HEK293 (cell line): Measurements from ENCODE around the gene SHISA9.

Experiments used
- CTCF ChIA-PET: fragments of 350-600 bp; formaldehyde crosslinking; extraction: SDS; loops from one replicate; lab custom pipeline; 2021; ENCODE audit warnings: antibody characterized with exemption; lab: Yijun Ruan, JAX
- POLR2A ChIA-PET: fragments of 300-600 bp; formaldehyde crosslinking; extraction: SDS; loops from one replicate; lab custom pipeline; 2020; ENCODE audit warnings: antibody characterized with exemption, inconsistent platforms; lab: Yijun Ruan, JAX
- H3K27ac ChIP-seq: fragments of 200-500 bp; sonication (Bioruptor generic); 2 replicates; pipeline ENCODE4 v1.5.1; 2014; ENCODE audit warnings: low read depth, low read length, control low read depth, inconsistent platforms; ENCODE audit errors: extremely low read depth
- H3K36me3 ChIP-seq, 2 experiments: fragments of 200-500 bp in 1 of 2; sonication (Bioruptor generic) in 1 of 2; 1 replicate in 1 of 2; 2 replicates in 1 of 2; pipeline ENCODE4 v1.5.1; 2014 to 2017; ENCODE audit warnings: inconsistent platforms in 2 of 2, low read length in 2 of 2; ENCODE audit not compliant: control insufficient read depth in 2 of 2, insufficient read depth in 1 of 2
- H3K4me1 ChIP-seq: fragments of 200-500 bp; sonication (Bioruptor generic); 2 replicates; pipeline ENCODE4 v1.5.1; 2014; ENCODE audit warnings: mild to moderate bottlenecking, low read length, inconsistent platforms; ENCODE audit not compliant: control insufficient read depth, insufficient read depth
- H3K4me3 ChIP-seq: 2 replicates; pipeline ENCODE4 v1.5.1; 2011; ENCODE audit warnings: low read depth, mild to moderate bottlenecking, control low read depth, low read length, moderate library complexity
- H3K9me3 ChIP-seq: fragments of 200-500 bp; sonication (Bioruptor generic); 2 replicates; pipeline ENCODE4 v1.5.1; 2014; ENCODE audit warnings: low read depth, low read length, inconsistent platforms; ENCODE audit not compliant: control insufficient read depth, insufficient read depth
- BCL6B ChIP-seq: fragments of 450-650 bp; formaldehyde crosslinking; IDR thresholded peaks from 2 replicates; pipeline ENCODE4 v1.5.1; 2017; ENCODE audit warnings: missing biosample characterization, missing genetic modification characterization
- EGR2 ChIP-seq: fragments of 450-650 bp; formaldehyde crosslinking; IDR thresholded peaks from 2 replicates; pipeline ENCODE4 v1.5.1; 2016; ENCODE audit warnings: low read depth, missing biosample characterization, missing genetic modification characterization
- ELK4 ChIP-seq: IDR thresholded peaks from 2 replicates; pipeline ENCODE4 v1.6.1; 2011; ENCODE audit warnings: mild to moderate bottlenecking, low read depth, low read length, borderline replicate concordance
- FEZF1 ChIP-seq: fragments of 450-650 bp; formaldehyde crosslinking; IDR thresholded peaks from 2 replicates; pipeline ENCODE4 v1.5.1; 2016; ENCODE audit warnings: missing biosample characterization, missing genetic modification characterization
- GFI1B ChIP-seq: fragments of 450-650 bp; formaldehyde crosslinking; IDR thresholded peaks from 2 replicates; pipeline ENCODE4 v1.5.1; 2016; ENCODE audit warnings: missing biosample characterization, missing genetic modification characterization
- GLIS1 ChIP-seq: fragments of 450-650 bp; formaldehyde crosslinking; IDR thresholded peaks from 2 replicates; pipeline ENCODE4 v1.5.1; 2016; ENCODE audit warnings: missing biosample characterization, missing genetic modification characterization
- MYNN ChIP-seq: fragments of 450-650 bp; formaldehyde crosslinking; IDR thresholded peaks from 2 replicates; pipeline ENCODE4 v1.5.1; 2016; ENCODE audit warnings: missing biosample characterization, missing genetic modification characterization, borderline replicate concordance
- SETDB1 ChIP-seq: IDR thresholded peaks from one replicate; pipeline ENCODE4 v1.6.1; 2017; ENCODE audit warnings: mild to moderate bottlenecking, low read length, moderate library complexity, mixed read lengths; ENCODE audit not compliant: insufficient read length
- SP2 ChIP-seq: fragments of 450-650 bp; formaldehyde crosslinking; IDR thresholded peaks from 2 replicates; pipeline ENCODE4 v1.5.1; 2016; ENCODE audit warnings: missing biosample characterization, missing genetic modification characterization
- SP3 ChIP-seq: fragments of 450-650 bp; formaldehyde crosslinking; IDR thresholded peaks from 2 replicates; pipeline ENCODE4 v1.5.1; 2016; ENCODE audit warnings: missing biosample characterization, missing genetic modification characterization
- TRIM28 ChIP-seq: IDR thresholded peaks from 2 replicates; pipeline ENCODE4 v1.6.1; 2011; ENCODE audit warnings: low read length, control low read depth, borderline replicate concordance
- ZNF112 ChIP-seq: fragments of 450-650 bp; formaldehyde crosslinking; IDR thresholded peaks from 2 replicates; pipeline ENCODE4 v1.5.0; 2017; ENCODE audit warnings: missing biosample characterization, missing genetic modification characterization
- ZNF2 ChIP-seq: fragments of 450-650 bp; formaldehyde crosslinking; IDR thresholded peaks from 2 replicates; pipeline ENCODE4 v1.5.1; 2016; ENCODE audit warnings: missing biosample characterization, missing genetic modification characterization
- ZNF221 ChIP-seq: fragments of 450-650 bp; formaldehyde crosslinking; IDR thresholded peaks from 2 replicates; pipeline ENCODE4 v1.5.1; 2017; ENCODE audit warnings: missing biosample characterization, missing genetic modification characterization, borderline replicate concordance
- ZNF37A ChIP-seq: fragments of 450-650 bp; IDR thresholded peaks from 2 replicates; pipeline ENCODE4 v1.5.1; 2018; ENCODE audit warnings: missing biosample characterization, missing genetic modification characterization
- ZNF423 ChIP-seq: fragments of 450-650 bp; formaldehyde crosslinking; IDR thresholded peaks from 2 replicates; pipeline ENCODE4 v1.5.1; 2016; ENCODE audit warnings: missing biosample characterization, missing genetic modification characterization
- ZNF501 ChIP-seq: fragments of 450-650 bp; formaldehyde crosslinking; IDR thresholded peaks from 2 replicates; pipeline ENCODE4 v1.5.1; 2016; ENCODE audit warnings: missing biosample characterization, missing genetic modification characterization
- ZNF518A ChIP-seq: fragments of 450-650 bp; formaldehyde crosslinking; conservative IDR thresholded peaks from 2 replicates; pipeline ENCODE4 v1.5.1; 2016; ENCODE audit warnings: low read depth, missing biosample characterization, missing genetic modification characterization
- ZNF561 ChIP-seq: fragments of 450-650 bp; IDR thresholded peaks from 2 replicates; pipeline ENCODE4 v1.5.1; 2018; ENCODE audit warnings: missing biosample characterization, missing genetic modification characterization, borderline replicate concordance
- ZNF600 ChIP-seq: fragments of 450-650 bp; formaldehyde crosslinking; IDR thresholded peaks from 2 replicates; pipeline ENCODE4 v1.5.1; 2016; ENCODE audit warnings: missing biosample characterization, missing genetic modification characterization
- ZNF677 ChIP-seq: fragments of 450-650 bp; IDR thresholded peaks from 2 replicates; pipeline ENCODE4 v1.5.0; 2018; ENCODE audit warnings: missing biosample characterization, mild to moderate bottlenecking, missing genetic modification characterization, moderate library complexity
- ZNF701 ChIP-seq: fragments of 450-650 bp; formaldehyde crosslinking; IDR thresholded peaks from 2 replicates; pipeline ENCODE4 v1.5.1; 2016; ENCODE audit warnings: missing biosample characterization, missing genetic modification characterization
- ZNF704 ChIP-seq: fragments of 450-650 bp; formaldehyde crosslinking; IDR thresholded peaks from 2 replicates; pipeline ENCODE4 v1.5.1; 2016; ENCODE audit warnings: missing biosample characterization, missing genetic modification characterization
- ZNF785 ChIP-seq: fragments of 450-650 bp; formaldehyde crosslinking; IDR thresholded peaks from 2 replicates; pipeline ENCODE4 v1.5.1; 2016; ENCODE audit warnings: missing biosample characterization, missing genetic modification characterization
- ZNF791 ChIP-seq: fragments of 450-650 bp; formaldehyde crosslinking; IDR thresholded peaks from 2 replicates; pipeline ENCODE4 v1.5.1; 2016; ENCODE audit warnings: missing biosample characterization, missing genetic modification characterization
- ZNF843 ChIP-seq: fragments of 450-650 bp; formaldehyde crosslinking; IDR thresholded peaks from 2 replicates; pipeline ENCODE4 v1.5.1; 2016; ENCODE audit warnings: missing biosample characterization, missing genetic modification characterization
- ZSCAN5A ChIP-seq: fragments of 450-650 bp; formaldehyde crosslinking; IDR thresholded peaks from 2 replicates; pipeline ENCODE4 v1.5.1; 2016; ENCODE audit warnings: missing biosample characterization, missing genetic modification characterization

Gene SHISA9

GRCh38 chr16:13189250-13189649 is 287.9 kb downstream of the SHISA9 start (continued):
- TF ChIP-seq SETDB1 (no peak), GFI1B (tag by site-specific recombination) (no peak), FEZF1 (tag by site-specific recombination) (no peak)

GRCh38 chr16:13193721-13194120 is 292.3 kb downstream of the SHISA9 start:
- CTCF ChIA-PET: no interaction called here
- no peak overlapping the region for H3K4me3 ChIP-seq
- POLR2A ChIA-PET: no interaction called here
- TF ChIP-seq ZNF423 (tag by site-specific recombination) (no peak), ZSCAN5A (no peak), ZNF501 (tag by site-specific recombination) (no peak), EGR2 (tag by site-specific recombination) (no peak), ZNF518A (tag by site-specific recombination) (no peak), GLIS1 (tag by site-specific recombination) (no peak), ZNF221 (tag by site-specific recombination) (no peak), MYNN (tag by site-specific recombination) (no peak), ZNF677 (tag by site-specific recombination) (no peak), ZNF2 (no peak)
- TF ChIP-seq, all 188 proteins: peak for 0
- Histone ChIP-seq H3K9me3 (no peaks in the 10 kb centered on the region), H3K27ac (no peak overlapping the region), H3K36me3 (no peaks in the 10 kb centered on the region), H3K4me1 (no peaks in the 10 kb centered on the region)

GRCh38 chr16:13194766-13195165 is 293.4 kb downstream of the SHISA9 start:
- Histone ChIP-seq H3K4me1 (no peaks in the 10 kb centered on the region), H3K36me3 (no peaks in the 10 kb centered on the region), H3K9me3 (no peaks in the 10 kb centered on the region), H3K27ac (no peak overlapping the region), H3K4me3 (no peak overlapping the region)
- ChIA-PET POLR2A (no interaction called here), CTCF (no interaction called here)
- TF ChIP-seq ZNF785 (tag by site-specific recombination) (no peak), BCL6B (tag by site-specific recombination) (no peak), ZNF843 (tag by site-specific recombination) (no peak), SP3 (tag by site-specific recombination) (no peak), TRIM28 (no peak), ZNF600 (no peak), ZNF561 (tag by site-specific recombination) (no peak), SP2 (tag by site-specific recombination) (no peak), ZNF701 (tag by site-specific recombination) (no peak), ZNF2 (no peak), ZNF791 (tag by site-specific recombination) (no peak), ZNF704 (tag by site-specific recombination) (no peak), ZNF112 (no peak), ZNF37A (tag by site-specific recombination) (no peak), ELK4 (no peak)
